Muscle of arm (tissue), 12 donors: ENCODE data around the gene PFKFB3. TPM values are rescaled to one million over a fixed set of nuclear protein-coding genes. Genes with fewer than 3 reads are reported as not detected.
"Not testable (repeated sequence)": the region's sequence is repeated elsewhere in the genome, so short reads cannot be mapped to it uniquely, and the experiment has no call there.

Experiments
- DNase-seq: peaks from one replicate; pipeline ENCODE4 v3.0.0-alpha.2; 2013
- polyA plus RNA-seq, 12 donors: library from polyadenylated mRNA; unstranded; fragments of 120-200 nt; gene quantifications; one replicate each; pipeline ENCODE4 v1.2.1, GENCODE V29; 2013; ENCODE audit not compliant: insufficient read length in 12 of 12

PFKFB3 gene
- polyA plus RNA-seq, 12 donors = 8.8 to 26.2 (median 12.3) TPM; not detected in 1

- no peak for DNase-seq
Observed at GRCh38 chr10:6176691-6177231, 26.0 kb upstream of the PFKFB3 start.

DNA sequence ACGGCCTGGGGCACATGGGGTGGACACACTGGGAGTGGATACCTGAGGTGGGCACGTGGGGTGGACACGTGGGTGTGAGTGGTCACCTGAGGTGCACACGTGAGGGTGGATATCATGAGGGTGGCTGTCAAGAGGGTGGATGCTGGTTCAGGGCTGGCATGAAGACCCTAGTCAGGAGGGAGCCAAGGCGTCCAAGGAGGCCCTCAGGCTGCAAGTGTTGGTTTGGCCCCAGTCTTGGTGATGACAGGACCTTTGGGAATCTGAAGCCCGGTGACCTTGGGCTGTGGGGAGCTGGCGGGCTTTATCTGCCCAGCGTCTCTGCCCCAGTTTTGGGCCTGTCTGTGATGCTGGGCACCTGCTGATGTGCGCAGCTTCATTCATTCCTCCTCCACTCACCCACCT is 24.9 kb upstream of the PFKFB3 start:
- no peak for DNase-seq

GRCh38 chr10:6178581-6178980 is 24.2 kb upstream of the PFKFB3 start:
- DNase-seq = no peak

DNA sequence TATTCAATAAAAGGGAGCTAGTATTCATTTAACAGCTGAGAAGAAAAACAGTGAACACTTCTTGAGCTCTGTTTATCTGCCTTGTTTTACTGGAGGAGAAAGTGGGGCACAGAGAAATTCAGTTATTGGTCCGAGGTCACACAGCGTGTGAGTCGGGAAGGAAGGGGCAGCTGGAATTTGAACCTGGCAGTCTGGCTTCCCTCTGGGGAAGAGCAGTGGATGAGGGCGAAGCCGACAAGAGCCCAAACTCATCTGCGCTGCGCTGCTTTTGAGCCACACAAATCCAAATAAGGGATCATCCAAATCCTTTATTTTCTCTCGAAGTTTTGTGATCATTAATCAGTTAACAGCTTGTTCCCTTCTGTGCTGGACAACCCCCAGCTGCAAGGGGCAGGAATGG is 23.7 kb upstream of the PFKFB3 start:
- DNase-seq = no peak

DNA sequence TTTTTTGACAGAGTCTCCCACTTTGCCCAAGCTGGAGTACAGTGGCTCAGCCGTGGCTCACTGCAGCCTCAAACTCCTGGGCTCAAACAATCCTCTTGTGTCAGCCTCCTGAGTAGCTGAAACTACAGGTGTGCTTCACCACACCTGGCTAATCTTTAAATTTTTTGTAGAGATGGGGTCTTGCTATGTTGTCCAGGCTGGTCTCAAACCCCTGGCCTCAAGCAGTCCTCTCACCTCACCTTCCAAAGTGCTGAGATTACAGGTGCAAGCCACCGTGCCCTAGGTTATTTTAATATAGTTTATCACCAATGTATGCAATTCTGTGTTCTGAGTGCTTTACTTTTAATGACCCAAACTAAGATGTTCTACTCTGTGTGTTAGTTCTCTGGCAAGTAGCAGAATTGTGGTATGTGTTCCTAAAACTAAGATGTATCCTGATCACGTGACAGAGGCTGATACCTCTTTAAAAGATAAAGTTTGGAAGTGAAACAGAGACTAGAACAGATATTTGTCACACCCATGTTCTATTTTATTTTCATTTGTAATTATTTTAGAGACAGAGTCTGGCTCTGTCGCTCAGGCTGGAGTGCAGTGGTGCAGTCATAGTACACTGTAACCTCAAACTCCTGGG is 22.1 kb upstream of the PFKFB3 start:
- no peak for DNase-seq

DNA sequence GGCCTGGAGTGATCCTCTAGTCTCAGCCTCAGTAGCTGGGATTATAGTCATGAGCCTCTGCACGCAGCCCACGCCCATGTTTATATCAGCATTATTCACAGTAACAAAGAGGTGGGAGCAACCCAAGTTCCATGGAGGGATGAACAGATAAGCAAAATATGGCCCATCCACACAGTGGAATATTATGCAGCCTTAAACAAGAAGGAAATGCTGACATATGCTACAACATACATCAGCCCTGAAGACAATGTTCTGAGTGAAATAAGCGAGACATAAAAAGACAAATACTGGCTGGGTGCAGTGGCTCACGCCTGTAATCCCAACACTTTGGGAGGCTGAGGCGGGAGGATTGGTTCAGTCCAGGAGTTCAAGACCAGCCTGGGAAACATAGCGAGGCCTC is 21.5 kb upstream of the PFKFB3 start:
- no peak for DNase-seq

- no peak for DNase-seq
Observed at GRCh38 chr10:6182454-6183098, 20.2 kb upstream of the PFKFB3 start.

DNA sequence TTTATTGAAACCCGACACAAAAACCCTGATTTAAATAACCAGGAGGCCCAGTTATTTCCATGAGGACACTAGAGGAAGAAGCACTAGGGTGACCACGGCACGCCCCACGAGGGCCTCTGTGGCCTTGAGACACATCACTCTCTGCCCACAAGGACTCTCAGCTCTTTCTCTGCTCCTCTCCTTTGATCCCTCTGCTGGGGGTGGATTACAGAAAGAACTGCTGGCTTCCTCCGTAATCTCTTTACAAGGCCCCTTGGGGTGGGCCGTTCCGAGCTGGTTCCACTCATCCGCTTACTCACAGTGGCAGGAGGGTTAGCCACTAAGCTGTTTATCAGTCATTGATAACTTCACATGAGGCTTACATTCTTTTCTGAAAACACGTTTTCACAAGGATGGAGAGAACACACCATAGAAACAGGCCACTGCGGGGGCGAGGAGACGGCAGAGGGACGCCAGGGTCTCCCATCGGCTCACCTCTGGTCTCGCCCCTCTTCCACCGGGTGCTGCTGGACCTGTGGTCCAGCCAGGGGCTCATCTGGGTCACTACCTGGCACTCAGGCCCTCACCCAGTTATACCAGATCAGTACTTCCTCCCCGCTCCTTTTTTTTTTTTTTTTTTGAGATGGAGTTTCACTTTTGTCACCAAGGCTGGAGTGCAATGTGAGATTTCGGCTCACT is 17.6 kb upstream of the PFKFB3 start:
- no peak for DNase-seq

- DNase-seq = no peak
Observed at GRCh38 chr10:6186894-6187256, 15.9 kb upstream of the PFKFB3 start.

- DNase-seq = no peak
Observed at GRCh38 chr10:6187278-6187677, 15.5 kb upstream of the PFKFB3 start.

DNA sequence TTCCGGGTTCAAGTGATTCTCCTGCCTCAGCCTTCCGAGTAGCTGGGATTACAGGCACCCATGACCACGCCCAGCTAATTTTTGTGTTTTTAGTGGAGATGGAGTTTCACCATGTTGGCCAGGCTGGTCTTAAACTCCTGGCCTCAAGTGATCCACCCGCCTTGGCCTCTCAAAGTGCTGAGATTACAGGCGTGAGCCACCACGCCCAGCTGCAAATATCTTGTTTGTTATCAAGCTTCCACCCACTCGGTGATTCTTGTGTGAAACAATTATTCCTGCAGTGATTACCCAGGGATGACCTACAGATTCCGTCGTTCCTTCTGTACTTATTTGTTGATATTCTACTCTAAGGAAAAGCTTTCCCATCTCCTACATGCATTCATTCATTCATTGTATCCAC is 12.7 kb upstream of the PFKFB3 start:
- DNase-seq = not testable (repeated sequence)

DNA sequence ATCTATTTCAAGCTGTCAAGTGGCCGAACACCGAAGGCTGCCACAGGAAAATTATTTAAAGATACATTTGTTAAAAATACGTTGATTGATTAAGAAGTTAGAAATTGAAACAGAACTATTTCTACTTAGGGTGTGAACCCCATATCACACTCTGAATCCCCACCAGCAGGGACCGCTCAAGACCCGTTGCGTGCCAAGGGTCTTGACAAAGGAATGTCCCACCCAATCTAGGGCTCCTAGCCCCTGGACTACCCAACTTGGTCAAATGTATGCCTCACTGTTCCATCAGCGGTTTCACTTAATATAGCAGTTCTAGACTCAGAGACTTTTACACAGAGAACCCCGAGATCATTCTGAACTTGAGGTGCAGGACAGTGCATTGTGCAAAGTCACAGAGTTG is 11.6 kb upstream of the PFKFB3 start:
- DNase-seq = no peak

GRCh38 chr10:6191569-6191968 is 11.2 kb upstream of the PFKFB3 start:
- DNase-seq = no peak

DNA sequence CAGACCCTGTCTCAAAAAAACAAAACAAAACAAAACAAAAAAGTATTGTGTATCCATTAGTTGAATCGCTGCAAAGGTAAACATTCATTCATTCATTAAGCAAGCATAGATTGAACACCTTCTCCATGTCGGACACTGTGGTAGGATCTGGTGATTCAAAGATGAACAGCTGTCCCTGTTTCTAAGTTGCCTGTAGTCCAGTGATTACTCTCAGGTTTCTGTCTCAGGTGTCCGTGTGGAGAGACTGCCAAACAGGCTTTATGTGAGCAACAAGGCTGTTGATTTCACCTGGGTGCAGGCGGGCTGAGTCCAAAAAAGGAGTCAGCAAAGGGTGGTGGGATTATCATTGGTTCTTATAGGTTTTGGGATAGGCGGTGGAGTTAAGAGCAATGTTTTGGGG is 9.4 kb upstream of the PFKFB3 start:
- DNase-seq = not testable (repeated sequence)

- no peak for DNase-seq
Observed at GRCh38 chr10:6194311-6194710, 8.4 kb upstream of the PFKFB3 start.

DNA sequence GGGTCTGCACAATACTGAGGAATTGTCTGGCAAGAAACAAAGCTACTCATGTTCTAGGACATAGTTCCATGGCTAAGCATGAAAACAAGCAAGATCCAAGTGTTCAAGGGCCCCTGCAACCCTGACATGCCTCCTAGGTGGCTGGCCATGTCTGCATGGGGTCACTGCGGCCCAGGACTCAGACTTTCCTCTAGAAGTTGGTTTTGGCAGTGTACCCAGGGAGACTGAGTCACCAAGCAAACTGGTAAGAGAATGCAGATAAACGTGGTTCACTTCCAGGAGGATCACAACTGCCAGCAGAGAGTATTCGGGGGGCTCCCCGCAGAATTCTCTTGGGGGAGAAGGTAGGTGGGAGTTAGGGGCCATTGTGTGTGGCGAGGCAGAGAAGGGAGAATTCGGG is 7.4 kb upstream of the PFKFB3 start:
- no peak for DNase-seq

DNA sequence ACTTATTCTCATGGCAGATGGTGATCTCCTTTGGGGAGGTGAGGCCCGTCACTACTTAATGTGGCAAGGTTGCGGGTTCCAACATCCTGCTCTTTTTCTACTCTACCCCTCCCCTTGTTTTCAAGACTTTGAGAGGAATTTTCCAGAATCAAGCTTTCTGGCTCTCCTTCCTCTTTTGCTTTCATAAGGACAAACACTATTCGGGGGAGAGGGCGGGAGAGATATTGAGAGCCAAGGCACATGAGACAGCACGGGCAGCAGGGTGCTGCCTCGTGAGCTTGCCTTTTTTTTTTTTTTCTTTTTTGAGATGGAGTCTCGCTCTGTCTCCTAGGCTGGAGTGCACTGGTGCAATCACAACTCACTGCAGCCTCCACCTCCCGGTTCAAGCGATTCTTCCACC is 6.9 kb upstream of the PFKFB3 start:
- no peak for DNase-seq

DNA sequence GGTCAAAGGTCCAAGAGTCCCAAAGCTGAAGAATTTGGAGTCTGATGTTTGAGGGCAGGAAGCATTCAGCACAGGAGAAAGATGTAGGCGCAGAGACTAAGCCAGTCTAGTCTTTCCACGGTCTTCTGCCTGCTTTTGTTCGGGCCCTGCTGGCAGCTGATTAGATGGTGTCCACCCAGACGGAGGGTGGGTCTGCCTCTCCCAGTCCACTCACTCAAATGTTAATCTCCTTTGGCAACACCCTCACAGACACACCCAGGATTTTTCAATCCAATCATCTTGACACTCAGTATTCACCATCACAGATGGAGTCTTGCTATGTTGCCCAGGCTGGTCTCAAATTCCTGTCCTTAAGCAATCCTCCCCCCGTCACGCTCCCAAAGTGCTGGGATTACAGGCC is 6.2 kb upstream of the PFKFB3 start:
- DNase-seq = not testable (repeated sequence)

DNA sequence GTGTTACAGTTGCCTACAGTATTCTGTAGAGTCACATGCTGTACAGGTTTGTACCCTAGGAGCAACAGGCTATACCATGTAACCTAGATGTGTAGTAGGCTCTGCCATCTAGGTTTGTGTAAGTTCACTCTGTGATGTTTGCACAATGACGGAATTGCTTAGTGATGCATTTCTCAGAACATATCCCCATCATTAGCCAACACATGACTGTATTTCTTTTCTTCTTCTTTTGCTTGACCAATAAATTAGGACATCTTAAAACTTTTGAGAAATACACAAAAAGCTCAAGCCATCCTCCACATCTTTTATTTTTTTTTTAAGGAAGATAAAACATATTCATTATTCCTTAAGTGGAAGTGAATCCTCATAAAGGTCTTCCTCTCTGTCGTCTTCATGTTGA is 5.4 kb upstream of the PFKFB3 start:
- DNase-seq = no peak

- DNase-seq = no peak
Observed at GRCh38 chr10:6198171-6198570, 4.6 kb upstream of the PFKFB3 start.

- DNase-seq = no peak
Observed at GRCh38 chr10:6199131-6199733, 3.5 kb upstream of the PFKFB3 start.

GRCh38 chr10:6200440-6200733 is 2.3 kb upstream of the PFKFB3 start:
- DNase-seq = no peak
